ENCODE data around the gene CACNB2. TPM values are rescaled to one million over a fixed set of nuclear protein-coding genes. Genes with fewer than 3 reads are reported as not detected.

CACNB2 gene
- total RNA-seq, 4 donors from 2014 or later: 11.6 to 13.8 (median 12.1) TPM

DNA sequence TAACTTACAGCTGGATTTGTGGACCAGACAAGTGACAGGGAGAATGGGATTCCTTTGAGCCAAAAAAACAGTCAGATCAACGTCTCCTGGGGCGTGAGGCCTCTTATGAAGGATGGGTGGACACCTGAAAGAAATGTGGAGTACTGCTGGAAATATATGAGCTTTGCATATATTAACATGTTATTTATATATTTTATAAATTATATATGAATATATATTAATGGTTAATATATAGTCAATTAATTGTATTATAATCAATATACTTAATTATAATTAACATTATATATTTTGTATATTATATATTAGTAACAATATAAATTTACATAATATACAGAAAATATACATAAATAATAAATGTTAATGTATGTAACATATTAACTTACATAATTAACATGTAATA lies 57.5 kb downstream of the CACNB2 start:
- Histone ChIP-seq H3K4me3 (no peak overlapping the region), H3K27me3 (no peaks in the 10 kb centered on the region), H3K36me3 (no peaks in the 10 kb centered on the region), H3K4me1 (peaks cover 3% of the 10 kb centered on the region), H3K9me3 (no peaks in the 10 kb centered on the region), H3K27ac (no peak overlapping the region)
- 90% methylated on average over 2 of the region's 2 CpGs for WGBS
- no peak for DNase-seq (ENCODE audit: low spot score in 2 of 2)
- TF ChIP-seq, protein P1, sequence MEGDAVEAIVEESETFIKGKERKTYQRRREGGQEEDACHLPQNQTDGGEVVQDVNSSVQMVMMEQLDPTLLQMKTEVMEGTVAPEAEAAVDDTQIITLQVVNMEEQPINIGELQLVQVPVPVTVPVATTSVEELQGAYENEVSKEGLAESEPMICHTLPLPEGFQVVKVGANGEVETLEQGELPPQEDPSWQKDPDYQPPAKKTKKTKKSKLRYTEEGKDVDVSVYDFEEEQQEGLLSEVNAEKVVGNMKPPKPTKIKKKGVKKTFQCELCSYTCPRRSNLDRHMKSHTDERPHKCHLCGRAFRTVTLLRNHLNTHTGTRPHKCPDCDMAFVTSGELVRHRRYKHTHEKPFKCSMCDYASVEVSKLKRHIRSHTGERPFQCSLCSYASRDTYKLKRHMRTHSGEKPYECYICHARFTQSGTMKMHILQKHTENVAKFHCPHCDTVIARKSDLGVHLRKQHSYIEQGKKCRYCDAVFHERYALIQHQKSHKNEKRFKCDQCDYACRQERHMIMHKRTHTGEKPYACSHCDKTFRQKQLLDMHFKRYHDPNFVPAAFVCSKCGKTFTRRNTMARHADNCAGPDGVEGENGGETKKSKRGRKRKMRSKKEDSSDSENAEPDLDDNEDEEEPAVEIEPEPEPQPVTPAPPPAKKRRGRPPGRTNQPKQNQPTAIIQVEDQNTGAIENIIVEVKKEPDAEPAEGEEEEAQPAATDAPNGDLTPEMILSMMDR (IDR thresholded peaks at IDR 0.05): no peak
- TF ChIP-seq POLR2AphosphoS5 (IDR thresholded peaks at IDR 0.05): no peak
- TF ChIP-seq POLR2A (IDR thresholded peaks at IDR 0.05): no peak
- TF ChIP-seq EP300 (IDR thresholded peaks at IDR 0.05): no peak

DNA sequence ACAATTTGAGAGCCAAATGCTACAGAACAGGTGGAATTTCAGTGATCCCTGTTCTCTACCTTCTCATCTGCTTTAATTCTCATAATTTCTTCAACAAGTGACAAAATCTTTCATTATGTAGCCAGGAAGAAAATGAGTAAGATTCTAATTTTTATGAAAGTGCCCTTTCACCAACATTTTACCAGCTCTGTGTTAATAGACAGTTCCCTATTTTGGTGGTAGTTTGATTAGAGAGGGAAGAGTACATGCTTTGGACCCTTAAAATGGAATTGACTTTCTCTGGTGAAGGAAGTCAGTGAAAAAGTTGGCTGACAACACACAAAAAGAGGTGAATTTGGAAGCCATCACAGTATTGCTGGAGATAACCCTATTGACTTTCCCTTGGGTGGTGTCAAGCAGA lies 61.7 kb downstream of the CACNB2 start:
- no peaks in the 10 kb centered on the region for H3K4me1 ChIP-seq
- no peaks in the 10 kb centered on the region for H3K27me3 ChIP-seq
- H3K4me3 ChIP-seq: no peak overlapping the region
- no peak overlapping the region for H3K27ac ChIP-seq
- no peak for DNase-seq (ENCODE audit: low spot score in 2 of 2)
- no peaks in the 10 kb centered on the region for H3K36me3 ChIP-seq
- TF ChIP-seq POLR2A (IDR thresholded peaks at IDR 0.05) (no peak), EP300 (IDR thresholded peaks at IDR 0.05) (no peak), POLR2AphosphoS5 (IDR thresholded peaks at IDR 0.05) (no peak)
- TF ChIP-seq, protein P1 (IDR thresholded peaks at IDR 0.05): no peak
- H3K9me3 ChIP-seq: no peaks in the 10 kb centered on the region

DNA sequence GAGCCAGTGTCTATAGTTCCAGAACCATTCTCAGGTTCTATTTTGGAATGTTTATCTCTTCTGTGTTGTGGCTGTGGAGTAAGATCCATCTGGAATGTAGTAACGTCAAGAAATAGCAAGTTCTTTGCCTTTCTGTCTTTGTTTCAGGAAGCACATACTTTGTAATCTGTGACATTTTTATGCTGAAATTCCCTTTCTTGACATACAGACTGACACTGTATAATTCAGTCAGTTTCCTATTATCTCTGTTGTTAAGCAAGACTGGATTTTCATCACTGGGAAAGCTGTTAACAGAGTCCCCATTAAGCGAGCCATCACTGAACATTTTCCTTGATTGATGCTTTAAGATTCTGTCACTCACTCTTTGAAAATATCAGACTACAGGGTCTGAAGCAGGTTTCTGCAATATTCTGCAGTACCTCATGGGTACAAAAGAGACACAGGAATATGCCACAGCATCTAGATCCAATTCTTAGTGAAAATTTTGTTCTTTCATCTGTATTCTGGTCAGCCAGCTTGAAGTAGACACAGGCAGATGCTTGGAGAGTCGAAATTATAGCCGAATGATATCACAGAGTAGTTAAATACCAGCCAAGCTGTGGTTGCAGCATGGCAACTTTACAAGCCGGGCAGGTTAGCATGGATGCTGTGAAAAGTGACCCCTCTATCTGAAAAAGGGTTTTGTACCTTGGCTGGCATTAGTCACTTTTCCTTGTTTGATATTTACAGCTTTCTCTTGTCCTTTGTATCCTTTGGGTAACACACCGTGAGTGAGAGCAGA lies 62.6 kb downstream of the CACNB2 start:
- WGBS: 76% methylated on average over 6 of the region's 6 CpGs
- Histone ChIP-seq H3K27me3 (no peaks in the 10 kb centered on the region), H3K4me1 (no peaks in the 10 kb centered on the region), H3K27ac (no peak overlapping the region), H3K9me3 (no peaks in the 10 kb centered on the region), H3K4me3 (no peak overlapping the region), H3K36me3 (no peaks in the 10 kb centered on the region)
- DNase-seq (ENCODE audit: low spot score in 2 of 2): no peak
- TF ChIP-seq POLR2AphosphoS5 (IDR thresholded peaks at IDR 0.05) (no peak), EP300 (IDR thresholded peaks at IDR 0.05) (no peak), POLR2A (IDR thresholded peaks at IDR 0.05) (no peak)
- TF ChIP-seq, protein P1 (IDR thresholded peaks at IDR 0.05): no peak

DNA sequence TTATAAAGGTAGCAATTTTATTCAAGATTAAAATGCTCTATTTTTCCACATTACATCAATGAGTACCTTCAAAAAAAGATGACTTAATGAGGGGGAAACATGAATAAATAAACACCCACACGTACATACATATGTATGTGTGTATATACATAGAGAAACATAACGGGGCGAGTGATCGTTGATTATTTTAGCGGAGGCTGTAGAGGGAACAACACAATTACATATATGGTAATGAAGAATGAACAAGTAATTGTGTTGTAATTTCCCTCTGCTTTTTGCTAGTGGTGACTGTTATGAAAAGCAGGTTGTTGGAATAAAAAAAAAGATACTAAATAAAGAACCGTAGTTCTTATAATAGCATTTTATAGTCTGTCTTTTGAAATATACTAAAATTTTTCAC lies 63.2 kb downstream of the CACNB2 start:
- Histone ChIP-seq H3K4me3 (no peak overlapping the region), H3K27ac (no peak overlapping the region), H3K36me3 (no peaks in the 10 kb centered on the region), H3K4me1 (no peaks in the 10 kb centered on the region), H3K9me3 (no peaks in the 10 kb centered on the region), H3K27me3 (no peaks in the 10 kb centered on the region)
- DNase-seq (ENCODE audit: low spot score in 2 of 2): no peak
- 76% methylated on average over 6 of the region's 6 CpGs for WGBS
- TF ChIP-seq POLR2AphosphoS5 (IDR thresholded peaks at IDR 0.05): no peak
- no peak for TF ChIP-seq POLR2A (IDR thresholded peaks at IDR 0.05)
- TF ChIP-seq, protein P1 (IDR thresholded peaks at IDR 0.05): no peak

DNA sequence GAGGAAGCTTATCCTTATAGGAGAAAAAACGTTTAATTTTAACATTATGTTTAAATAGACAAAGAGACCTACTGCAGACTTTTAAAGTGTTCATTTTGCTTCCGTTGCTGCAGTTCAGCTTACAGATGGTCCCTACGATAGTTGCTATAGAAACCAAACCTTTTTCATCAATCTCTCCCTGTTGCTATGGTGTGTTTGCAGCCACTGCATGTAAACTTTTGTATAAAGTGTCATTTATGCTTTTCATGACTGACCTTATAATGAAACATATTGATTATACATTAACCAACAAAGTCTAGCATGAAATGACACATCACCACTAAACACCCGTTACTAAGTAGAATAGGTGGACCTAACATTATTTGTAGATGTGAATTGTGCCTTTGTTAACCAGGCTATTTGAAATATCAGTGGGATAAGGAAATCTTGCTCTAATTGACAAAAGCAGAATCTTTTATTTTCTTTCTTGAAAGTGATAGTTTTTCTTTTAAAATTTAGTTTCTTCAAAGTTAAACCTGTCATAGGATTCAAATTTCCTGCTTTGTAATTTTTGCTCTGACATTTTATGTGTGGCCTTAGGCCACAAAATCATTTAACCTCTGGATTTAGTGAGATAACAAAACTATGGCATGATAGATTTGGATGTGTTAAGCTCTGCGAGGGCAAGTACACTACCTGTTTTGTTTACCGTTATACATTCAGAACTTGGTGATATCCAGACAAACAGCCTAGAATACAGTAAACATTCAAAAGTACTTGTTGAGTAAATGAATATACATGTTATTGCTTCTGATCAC lies 64.0 kb downstream of the CACNB2 start:
- H3K4me1 ChIP-seq: no peaks in the 10 kb centered on the region
- H3K27me3 ChIP-seq: no peaks in the 10 kb centered on the region
- TF ChIP-seq POLR2AphosphoS5 (IDR thresholded peaks at IDR 0.05): no peak
- TF ChIP-seq POLR2A (IDR thresholded peaks at IDR 0.05): no peak
- no peak for TF ChIP-seq EP300 (IDR thresholded peaks at IDR 0.05)
- TF ChIP-seq, protein P1 (IDR thresholded peaks at IDR 0.05): no peak
- WGBS: 48% methylated on average over 6 of the region's 6 CpGs
- no peak overlapping the region for H3K4me3 ChIP-seq
- H3K27ac ChIP-seq: no peak overlapping the region
- H3K36me3 ChIP-seq: no peaks in the 10 kb centered on the region
- no peaks in the 10 kb centered on the region for H3K9me3 ChIP-seq
- DNase-seq (ENCODE audit: low spot score in 2 of 2): no peak
